Gastroesophageal sphincter (tissue), 4 donors: ENCODE data around the gene ADAMTSL3. TPM values are rescaled to one million over a fixed set of nuclear protein-coding genes. Genes with fewer than 3 reads are reported as not detected.
A peak's percentile ranks its signal among the peaks of the same experiment; 100 is the strongest.

Experiments used
- ATAC-seq: fragments of 150-250 bp; one replicate; pipeline ENCODE4 v1.9.1; 2016; ENCODE audit warnings: mild to moderate bottlenecking, moderate library complexity
- H3K27ac ChIP-seq, 4 donors: fragments of 200-600 bp; sonication (generic) in 3 of 4; 1 replicate in 3 of 4; 2 replicates in 1 of 4; pipeline ENCODE4 v1.5.1; 2016 to 2019
- H3K27me3 ChIP-seq: fragments of 200-600 bp; sonication (generic); one replicate; pipeline ENCODE4 v1.5.1; 2019
- H3K36me3 ChIP-seq, 2 donors: fragments of 200-600 bp; sonication (generic); one replicate each; pipeline ENCODE4 v1.5.1; 2019; ENCODE audit warnings: control low read depth in 1 of 2
- H3K4me1 ChIP-seq, 3 donors: fragments of 200-600 bp; sonication (generic); 1 replicate in 2 of 3; 2 replicates in 1 of 3; pipeline ENCODE4 v1.5.1; 2016 to 2019; ENCODE audit warnings: control low read depth in 2 of 3
- H3K4me3 ChIP-seq, 2 donors: fragments of 200-600 bp; sonication (generic); one replicate each; pipeline ENCODE4 v1.5.1; 2019; ENCODE audit warnings: mild to moderate bottlenecking in 1 of 2, moderate library complexity in 1 of 2
- H3K9me3 ChIP-seq, 3 donors: fragments of 200-600 bp; sonication (generic); one replicate each; pipeline ENCODE4 v1.5.1; 2017 to 2019; ENCODE audit warnings: control low read depth in 2 of 3
- CTCF ChIP-seq, 4 experiments: fragments of 200-600 bp in 2 of 4; fragments of 450-650 bp in 2 of 4; sonication (generic) in 1 of 4; IDR thresholded peaks; one replicate each; pipeline ENCODE4 v1.5.1; 2017 to 2019; ENCODE audit warnings: antibody characterized with exemption in 4 of 4, mild to moderate bottlenecking in 2 of 4, moderate library complexity in 2 of 4
- EP300 ChIP-seq: sonication (generic); formaldehyde crosslinking; IDR thresholded peaks from one replicate; pipeline ENCODE4 v1.6.1; 2017; ENCODE audit warnings: antibody characterized with exemption, mild to moderate bottlenecking
- POLR2A ChIP-seq, 2 donors: fragments of 450-650 bp; IDR thresholded peaks; one replicate each; pipeline ENCODE4 v1.6.1; 2017; ENCODE audit warnings: antibody characterized with exemption in 2 of 2, mild to moderate bottlenecking in 2 of 2, moderate library complexity in 1 of 2
- POLR2AphosphoS5 ChIP-seq: sonication (generic); formaldehyde crosslinking; IDR thresholded peaks from one replicate; pipeline ENCODE4 v1.6.1; 2017; ENCODE audit warnings: antibody characterized with exemption
- WGBS, 2 donors: methylation state at CpG; one replicate each; pipeline ENCODE4 v1.1.5; 2018; ENCODE audit warnings: low coverage in 1 of 2; 5-methylcytosine and 5-hydroxymethylcytosine counted together
- total RNA-seq, 4 donors: library from RNA; depleted of rRNA; stranded (reverse); fragments of >200 nt; gene quantifications; one replicate each; pipeline ENCODE4 v1.1.0, GENCODE V29; 2016

The ADAMTSL3 gene
- total RNA-seq, 4 donors from 2014 or later: 19.4 to 35.9 (median 24.1) TPM

GRCh38 chr15:83905556-83906273 is 251.8 kb downstream of the ADAMTSL3 start:
- Histone ChIP-seq H3K9me3 (peaks cover 0 to 8% (median 0%) of the 10 kb centered on the region in 3 donors), H3K27ac (peak overlapping the region in 3 of 4 donors; percentile 49 to 76 (median 76)), H3K4me3 (no peak overlapping the region), H3K27me3 (no peaks in the 10 kb centered on the region), H3K4me1 (peaks cover 9 to 29% (median 11%) of the 10 kb centered on the region in 3 donors), H3K36me3 (peaks cover 0 to 9% of the 10 kb centered on the region in 2 donors)
- no peak for ATAC-seq
- WGBS, 2 donors: 52 to 58% methylated on average over 5 of the region's 5 CpGs
- TF ChIP-seq POLR2AphosphoS5: no peak

- TF ChIP-seq CTCF (IDR thresholded peaks at IDR 0.05) (no peak), POLR2AphosphoS5 (no peak), EP300 (no peak), POLR2A (IDR thresholded peaks at IDR 0.05) (no peak)
- Histone ChIP-seq H3K9me3 (peaks cover 0 to 8% (median 0%) of the 10 kb centered on the region in 3 donors), H3K4me1 (no peaks in the 10 kb centered on the region), H3K27ac (no peak overlapping the region), H3K36me3 (peaks cover 0 to 29% of the 10 kb centered on the region in 2 donors), H3K27me3 (no peaks in the 10 kb centered on the region), H3K4me3 (no peak overlapping the region)
- no peak for ATAC-seq
- WGBS, 2 donors: 70 to 74% methylated on average over 3 of the region's 3 CpGs
Measured at GRCh38 chr15:83911345-83911744, 257.4 kb downstream of the ADAMTSL3 start.

- Histone ChIP-seq H3K4me3 (no peak overlapping the region), H3K36me3 (peaks cover 0 to 29% of the 10 kb centered on the region in 2 donors), H3K4me1 (no peaks in the 10 kb centered on the region), H3K27ac (no peak overlapping the region), H3K9me3 (peaks cover 0 to 8% (median 0%) of the 10 kb centered on the region in 3 donors), H3K27me3 (no peaks in the 10 kb centered on the region)
- no peak for ATAC-seq
- 78 to 81% methylated on average over 2 of the region's 2 CpGs for WGBS, 2 donors
- TF ChIP-seq EP300: no peak
- no peak for TF ChIP-seq POLR2AphosphoS5
- no peak for TF ChIP-seq CTCF (IDR thresholded peaks at IDR 0.05)
- no peak for TF ChIP-seq POLR2A (IDR thresholded peaks at IDR 0.05)
Measured at GRCh38 chr15:83912343-83912742, 258.4 kb downstream of the ADAMTSL3 start.

DNA sequence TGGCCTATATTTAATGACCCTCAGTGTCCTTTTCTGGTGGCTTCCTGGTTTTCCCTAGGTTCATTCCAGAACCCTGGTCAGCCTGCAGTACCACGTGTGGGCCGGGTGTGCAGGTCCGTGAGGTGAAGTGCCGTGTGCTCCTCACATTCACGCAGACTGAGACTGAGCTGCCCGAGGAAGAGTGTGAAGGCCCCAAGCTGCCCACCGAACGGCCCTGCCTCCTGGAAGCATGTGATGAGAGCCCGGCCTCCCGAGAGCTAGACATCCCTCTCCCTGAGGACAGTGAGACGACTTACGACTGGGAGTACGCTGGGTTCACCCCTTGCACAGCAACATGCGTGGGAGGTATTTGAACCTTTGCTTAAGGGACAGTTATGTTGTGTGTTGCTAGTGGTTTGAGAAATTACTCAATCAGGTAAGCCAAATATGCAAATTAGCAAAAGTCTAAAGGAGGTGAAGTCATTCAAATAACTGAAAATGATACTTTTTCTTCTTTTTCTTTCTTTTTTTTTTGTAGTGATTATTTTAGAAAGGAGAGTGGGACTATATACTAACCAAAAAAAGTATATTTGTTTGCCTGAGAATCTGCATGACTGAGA is 259.2 kb downstream of the ADAMTSL3 start:
- TF ChIP-seq CTCF (IDR thresholded peaks at IDR 0.05) (no peak), POLR2A (IDR thresholded peaks at IDR 0.05) (no peak), POLR2AphosphoS5 (no peak), EP300 (no peak)
- Histone ChIP-seq H3K9me3 (peaks cover 0 to 8% (median 0%) of the 10 kb centered on the region in 3 donors), H3K4me3 (no peak overlapping the region), H3K27ac (no peak overlapping the region), H3K36me3 (peaks cover 0 to 29% of the 10 kb centered on the region in 2 donors), H3K4me1 (no peaks in the 10 kb centered on the region), H3K27me3 (no peaks in the 10 kb centered on the region)
- no peak for ATAC-seq
- 78 to 100% methylated on average over 1 to 3 of the region's 14 CpGs for WGBS, 2 donors

- Histone ChIP-seq H3K27ac (no peak overlapping the region), H3K4me3 (no peak overlapping the region), H3K9me3 (no peaks in the 10 kb centered on the region), H3K27me3 (no peaks in the 10 kb centered on the region), H3K36me3 (peaks cover 0 to 21% of the 10 kb centered on the region in 2 donors), H3K4me1 (no peaks in the 10 kb centered on the region)
- 78 to 83% methylated on average over 1 of the region's 1 CpG for whole genome bisulfite sequencing, 2 donors
- TF ChIP-seq CTCF (IDR thresholded peaks at IDR 0.05) (no peak), POLR2AphosphoS5 (no peak), POLR2A (IDR thresholded peaks at IDR 0.05) (no peak), EP300 (no peak)
- ATAC-seq: no peak
Measured at GRCh38 chr15:83914906-83915305, 261.0 kb downstream of the ADAMTSL3 start.
